Brain pericyte (primary cell): Measurements from ENCODE around the gene PSRC1.

ENCODE experiments used
- DNase-seq: peaks from one replicate; pipeline ENCODE4 v3.0.0-alpha.2; 2012; ENCODE audit warnings: low read depth, low spot score

Gene PSRC1

DNA sequence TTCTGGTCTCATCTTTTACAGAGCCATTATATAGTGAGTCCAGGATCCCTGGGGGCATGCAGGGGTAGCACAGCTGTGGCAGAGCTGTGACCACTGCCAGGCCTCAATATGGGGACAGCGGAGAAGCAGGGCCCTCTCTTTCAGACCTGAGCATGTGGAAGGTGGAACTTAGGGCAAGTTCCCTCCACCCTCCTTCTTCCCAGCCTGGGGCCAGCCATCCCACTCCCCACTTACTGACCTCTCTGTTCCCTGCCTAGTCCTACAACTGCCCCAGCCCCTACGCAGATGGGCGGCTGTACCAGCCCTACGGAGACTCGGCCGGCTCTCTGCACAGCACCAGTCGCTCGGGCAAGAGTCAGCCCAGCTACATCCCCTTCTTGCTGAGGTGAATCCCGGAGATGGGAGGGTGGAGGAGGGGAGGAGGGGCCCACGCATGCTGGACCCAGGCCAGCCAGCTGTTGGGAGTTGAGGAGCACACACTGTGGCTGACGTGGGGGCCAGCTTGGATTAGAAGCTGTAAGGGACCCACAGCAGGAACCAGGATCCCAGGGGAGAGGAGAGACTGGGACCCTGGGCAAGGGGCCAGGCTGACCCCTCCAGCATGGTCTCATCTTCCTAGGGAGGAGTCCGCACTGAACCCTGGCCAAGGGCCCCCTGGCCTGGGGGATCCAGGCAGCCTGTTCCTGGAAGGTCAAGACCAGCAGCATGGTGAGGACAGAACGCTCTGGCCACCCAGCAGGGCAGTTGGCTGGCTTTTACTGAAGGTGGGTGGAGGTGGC, 10.7 kb downstream of the PSRC1 start:
- DNase-seq = no peak

DNA sequence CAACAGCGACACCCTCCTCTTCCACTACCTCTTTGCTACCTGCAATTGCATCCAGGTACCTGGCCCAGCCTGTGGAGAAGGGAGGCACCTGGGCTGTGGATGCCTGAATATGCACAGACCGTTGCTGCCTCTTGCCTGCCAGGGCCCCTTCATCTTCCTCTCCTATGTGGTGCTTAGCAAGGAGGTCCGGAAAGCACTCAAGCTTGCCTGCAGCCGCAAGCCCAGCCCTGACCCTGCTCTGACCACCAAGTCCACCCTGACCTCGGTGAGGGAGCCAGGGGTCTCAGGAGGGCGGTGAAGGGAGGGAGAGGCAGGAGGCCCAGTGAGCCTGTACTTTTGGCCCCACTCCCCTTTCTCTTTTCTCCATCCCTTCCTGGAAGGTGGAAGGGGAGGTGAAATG, 11.5 kb downstream of the PSRC1 start:
- no peak for DNase-seq

DNA sequence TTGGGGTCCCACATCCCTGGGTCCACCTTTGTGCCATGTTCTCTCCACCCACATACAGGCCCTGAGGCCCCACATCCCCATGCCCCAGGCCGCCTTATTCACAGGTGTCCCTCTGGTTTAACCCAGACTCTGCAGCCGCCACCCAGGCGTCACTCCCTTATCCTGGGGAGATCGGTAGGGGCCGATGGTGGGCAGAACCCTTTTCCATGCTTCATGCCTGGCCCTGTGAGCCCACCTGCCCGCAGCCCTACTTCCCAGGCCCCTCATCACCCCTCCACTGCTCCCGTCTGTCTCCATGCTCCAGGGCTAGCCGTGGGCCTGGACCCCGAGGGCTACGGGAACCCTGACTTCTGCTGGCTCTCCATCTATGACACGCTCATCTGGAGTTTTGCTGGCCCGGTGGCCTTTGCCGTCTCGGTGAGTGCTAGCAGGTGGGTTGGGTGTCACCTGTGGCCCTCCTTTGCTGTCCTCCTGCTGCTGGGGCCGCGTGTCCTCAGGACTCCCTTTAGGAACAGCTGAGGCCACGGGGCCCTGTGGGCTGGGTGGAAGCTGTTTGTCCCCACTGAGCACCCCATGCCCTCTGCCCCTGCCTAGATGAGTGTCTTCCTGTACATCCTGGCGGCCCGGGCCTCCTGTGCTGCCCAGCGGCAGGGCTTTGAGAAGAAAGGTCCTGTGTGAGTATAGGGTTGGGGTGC, 12.2 kb downstream of the PSRC1 start:
- no peak for DNase-seq

DNA sequence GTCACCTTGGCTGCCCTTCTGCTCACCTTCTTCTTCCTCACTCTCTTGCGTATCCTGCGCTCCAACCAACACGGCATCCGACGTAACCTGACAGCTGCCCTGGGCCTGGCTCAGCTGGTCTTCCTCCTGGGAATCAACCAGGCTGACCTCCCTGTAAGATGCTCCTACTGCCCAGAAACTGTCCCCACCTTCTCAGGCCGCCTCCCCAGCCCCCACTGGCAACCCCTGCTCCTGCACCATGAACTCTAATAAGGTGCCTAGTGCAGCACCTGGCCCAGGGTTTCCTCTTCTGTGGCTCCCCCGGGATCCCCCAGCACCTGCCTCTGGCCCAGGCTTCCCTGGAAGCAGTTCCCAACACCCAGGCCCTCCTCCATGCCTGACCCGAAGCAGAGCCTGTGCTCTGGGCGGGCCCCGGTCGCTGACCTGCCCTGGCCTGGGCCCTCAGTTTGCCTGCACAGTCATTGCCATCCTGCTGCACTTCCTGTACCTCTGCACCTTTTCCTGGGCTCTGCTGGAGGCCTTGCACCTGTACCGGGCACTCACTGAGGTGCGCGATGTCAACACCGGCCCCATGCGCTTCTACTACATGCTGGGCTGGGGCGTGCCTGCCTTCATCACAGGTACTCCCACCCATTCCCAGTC, 12.8 kb downstream of the PSRC1 start:
- DNase-seq = no peak

DNA sequence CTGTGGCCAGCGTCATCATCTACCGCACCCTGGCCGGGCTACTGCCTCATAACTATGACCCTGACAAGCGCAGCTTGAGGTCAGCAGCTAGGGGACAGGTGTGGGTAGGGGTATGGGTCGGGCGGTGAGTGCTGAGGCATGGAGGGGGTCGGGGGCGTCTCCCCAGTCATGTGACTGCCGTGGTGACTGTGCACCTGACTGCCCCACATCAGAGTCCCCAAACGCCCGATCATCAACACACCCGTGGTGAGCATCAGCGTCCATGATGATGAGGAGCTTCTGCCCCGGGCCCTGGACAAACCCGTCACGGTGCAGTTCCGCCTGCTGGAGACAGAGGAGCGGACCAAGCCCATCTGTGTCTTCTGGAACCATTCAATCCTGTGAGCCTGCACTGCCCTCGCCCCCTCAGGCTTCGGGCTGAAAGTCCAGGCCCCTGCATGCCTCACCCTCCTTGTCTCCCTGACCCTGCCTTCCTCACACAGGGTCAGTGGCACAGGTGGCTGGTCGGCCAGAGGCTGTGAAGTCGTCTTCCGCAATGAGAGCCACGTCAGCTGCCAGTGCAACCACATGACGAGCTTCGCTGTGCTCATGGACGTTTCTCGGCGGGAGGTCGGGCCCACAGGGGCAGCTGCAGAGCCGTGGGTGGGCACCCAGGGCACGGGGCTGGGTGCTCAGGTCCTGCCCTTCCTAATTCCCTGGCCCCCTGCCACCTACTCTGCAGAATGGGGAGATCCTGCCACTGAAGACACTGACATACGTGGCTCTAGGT, 13.5 kb downstream of the PSRC1 start:
- DNase-seq = no peak

DNA sequence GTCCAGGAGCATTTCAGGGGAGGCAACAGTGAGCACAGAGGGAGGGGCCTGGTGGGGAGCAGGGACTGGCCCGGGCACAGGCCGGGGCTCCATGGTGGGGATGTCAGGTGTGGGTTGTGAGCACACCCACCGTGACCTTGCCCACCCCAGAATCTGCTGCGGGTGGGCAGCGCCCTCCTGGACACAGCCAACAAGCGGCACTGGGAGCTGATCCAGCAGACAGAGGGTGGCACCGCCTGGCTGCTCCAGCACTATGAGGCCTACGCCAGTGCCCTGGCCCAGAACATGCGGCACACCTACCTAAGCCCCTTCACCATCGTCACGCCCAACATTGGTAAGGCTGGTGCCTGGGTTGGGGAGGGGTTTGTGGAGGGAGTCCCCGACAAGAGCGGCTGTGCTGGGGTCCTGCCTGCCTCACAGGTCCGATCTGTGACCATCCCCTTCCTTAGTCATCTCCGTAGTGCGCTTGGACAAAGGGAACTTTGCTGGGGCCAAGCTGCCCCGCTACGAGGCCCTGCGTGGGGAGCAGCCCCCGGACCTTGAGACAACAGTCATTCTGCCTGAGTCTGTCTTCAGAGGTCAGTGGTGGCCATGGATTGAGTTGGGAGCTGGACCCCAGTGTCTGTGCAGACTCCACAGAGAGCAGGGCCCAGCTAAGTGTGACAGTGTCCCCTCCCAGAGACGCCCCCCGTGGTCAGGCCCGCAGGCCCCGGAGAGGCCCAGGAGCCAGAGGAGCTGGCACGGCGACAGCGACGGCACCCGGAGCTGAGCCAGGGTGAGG, 14.3 kb downstream of the PSRC1 start:
- no peak for DNase-seq

DNA sequence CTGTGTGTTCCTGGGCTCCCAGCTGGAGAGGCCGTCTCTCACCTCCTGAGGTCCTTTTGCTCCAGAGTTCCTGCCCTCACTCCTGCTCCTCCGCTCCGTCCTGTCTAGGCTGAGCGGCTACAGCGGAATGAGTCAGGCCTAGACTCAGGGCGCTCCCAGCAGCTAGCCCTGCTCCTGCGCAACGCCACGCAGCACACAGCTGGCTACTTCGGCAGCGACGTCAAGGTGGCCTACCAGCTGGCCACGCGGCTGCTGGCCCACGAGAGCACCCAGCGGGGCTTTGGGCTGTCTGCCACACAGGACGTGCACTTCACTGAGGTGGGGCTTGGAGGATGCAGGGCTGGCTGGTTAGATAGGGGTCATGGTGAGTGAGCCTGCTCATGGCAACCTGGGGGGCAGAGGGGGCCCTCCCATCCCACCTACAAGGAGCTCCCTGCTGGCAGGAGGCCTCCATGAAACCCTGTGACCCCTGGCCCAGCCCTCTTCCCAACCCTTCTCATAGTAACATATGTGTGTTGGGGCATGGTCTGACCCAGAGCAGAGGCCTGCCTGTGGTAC, 15.1 kb downstream of the PSRC1 start:
- no peak for DNase-seq

DNA sequence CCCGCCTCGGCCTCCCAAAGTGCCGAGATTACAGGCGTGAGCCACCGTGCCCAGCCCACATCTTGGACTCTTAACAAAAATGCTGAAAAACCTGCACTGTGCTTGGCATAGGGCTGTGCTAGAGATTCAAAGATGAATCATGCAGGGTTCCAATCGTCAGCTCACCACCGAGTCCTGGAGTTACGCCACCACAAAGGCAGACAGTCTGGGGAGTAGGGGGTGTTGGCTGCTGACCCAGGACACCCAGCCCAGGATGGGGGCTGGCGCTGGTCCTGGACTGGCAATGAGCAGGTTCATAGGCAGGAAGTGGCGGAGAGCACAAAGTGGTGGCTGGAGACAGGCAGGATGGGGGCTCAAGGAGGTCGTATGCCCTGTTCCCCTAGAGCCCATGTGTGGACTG, 16.0 kb downstream of the PSRC1 start:
- DNase-seq = no peak

DNA sequence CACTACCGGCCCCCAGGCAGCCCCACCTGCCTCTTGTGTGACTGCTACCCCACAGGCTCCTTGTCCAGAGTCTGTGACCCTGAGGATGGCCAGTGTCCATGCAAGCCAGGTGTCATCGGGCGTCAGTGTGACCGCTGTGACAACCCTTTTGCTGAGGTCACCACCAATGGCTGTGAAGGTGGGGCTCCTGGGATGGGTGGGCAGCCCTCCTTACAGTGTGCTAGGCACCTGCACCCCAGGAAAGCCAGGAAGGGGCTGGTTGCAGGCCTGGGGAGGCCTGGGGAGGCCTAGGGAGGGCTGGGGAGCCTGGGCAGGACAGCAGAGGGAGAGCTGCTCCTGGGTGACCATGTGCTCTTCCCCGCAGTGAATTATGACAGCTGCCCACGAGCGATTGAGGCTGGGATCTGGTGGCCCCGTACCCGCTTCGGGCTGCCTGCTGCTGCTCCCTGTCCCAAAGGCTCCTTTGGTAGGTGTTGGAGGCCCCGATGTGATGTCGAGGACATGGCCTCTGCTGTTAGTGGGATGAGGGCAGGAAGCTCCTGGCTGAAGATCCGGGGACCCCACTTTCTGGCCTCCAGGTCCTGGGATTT, 17.1 kb downstream of the PSRC1 start:
- no peak for DNase-seq

DNA sequence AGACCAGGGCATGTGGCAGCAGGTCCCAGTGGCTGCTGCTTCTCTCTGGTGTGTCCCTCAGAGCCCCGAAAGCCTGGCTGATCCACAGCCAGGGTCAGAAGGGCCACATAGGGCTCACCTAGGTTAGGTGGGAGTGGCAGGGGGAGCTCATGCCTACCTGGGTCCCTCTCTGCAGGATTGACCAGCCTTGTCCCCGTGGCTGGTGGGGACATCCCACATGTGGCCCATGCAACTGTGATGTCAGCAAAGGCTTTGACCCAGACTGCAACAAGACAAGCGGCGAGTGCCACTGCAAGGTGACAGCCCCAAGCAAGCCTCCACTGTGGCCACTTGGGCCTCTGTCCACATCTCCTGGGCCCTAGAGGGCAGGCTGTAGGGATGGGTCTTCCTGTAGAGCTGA, 17.9 kb downstream of the PSRC1 start:
- DNase-seq = no peak

DNA sequence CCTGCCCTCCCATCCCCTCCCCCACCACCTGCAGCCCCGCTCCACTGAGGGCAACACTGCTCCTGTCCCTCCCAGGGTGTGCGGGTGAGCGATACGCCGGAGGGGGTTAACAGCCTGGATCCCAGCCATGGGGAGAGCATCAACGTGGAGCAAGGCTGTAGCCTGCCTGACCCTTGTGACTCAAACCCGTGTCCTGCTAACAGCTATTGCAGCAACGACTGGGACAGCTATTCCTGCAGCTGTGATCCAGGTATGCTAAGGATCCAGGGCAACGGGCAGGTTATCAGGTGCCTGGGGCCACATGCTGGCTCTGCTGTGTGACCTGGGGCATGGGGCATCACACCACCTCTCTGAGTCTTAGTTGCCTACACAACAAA, 18.6 kb downstream of the PSRC1 start:
- no peak for DNase-seq

DNA sequence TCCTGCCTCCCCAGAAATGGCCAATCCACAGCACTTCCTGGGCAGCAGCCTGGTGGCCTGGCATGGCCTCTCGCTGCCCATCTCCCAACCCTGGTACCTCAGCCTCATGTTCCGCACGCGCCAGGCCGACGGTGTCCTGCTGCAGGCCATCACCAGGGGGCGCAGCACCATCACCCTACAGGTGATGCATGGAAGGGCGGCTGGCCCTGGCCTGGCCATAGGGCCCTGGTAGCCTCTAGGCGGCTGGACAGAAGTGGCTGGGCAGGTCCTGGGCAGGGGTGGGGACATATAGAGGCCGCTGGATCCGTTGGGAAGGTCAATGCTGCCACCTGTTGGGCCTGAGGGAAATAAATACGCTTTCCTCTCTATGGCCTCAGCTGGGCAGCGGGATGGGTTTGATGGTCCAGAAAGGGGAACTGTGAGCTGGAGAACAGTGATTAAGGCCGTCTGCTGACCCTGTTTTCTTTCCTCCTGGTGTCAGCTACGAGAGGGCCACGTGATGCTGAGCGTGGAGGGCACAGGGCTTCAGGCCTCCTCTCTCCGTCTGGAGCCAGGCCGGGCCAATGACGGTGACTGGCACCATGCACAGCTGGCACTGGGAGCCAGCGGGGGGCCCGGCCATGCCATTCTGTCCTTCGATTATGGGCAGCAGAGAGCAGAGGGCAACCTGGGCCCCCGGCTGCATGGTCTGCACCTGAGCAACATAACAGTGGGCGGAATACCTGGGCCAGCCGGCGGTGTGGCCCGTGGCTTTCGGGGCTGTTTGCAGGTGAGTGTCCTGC, 19.2 kb downstream of the PSRC1 start:
- DNase-seq = no peak

DNA sequence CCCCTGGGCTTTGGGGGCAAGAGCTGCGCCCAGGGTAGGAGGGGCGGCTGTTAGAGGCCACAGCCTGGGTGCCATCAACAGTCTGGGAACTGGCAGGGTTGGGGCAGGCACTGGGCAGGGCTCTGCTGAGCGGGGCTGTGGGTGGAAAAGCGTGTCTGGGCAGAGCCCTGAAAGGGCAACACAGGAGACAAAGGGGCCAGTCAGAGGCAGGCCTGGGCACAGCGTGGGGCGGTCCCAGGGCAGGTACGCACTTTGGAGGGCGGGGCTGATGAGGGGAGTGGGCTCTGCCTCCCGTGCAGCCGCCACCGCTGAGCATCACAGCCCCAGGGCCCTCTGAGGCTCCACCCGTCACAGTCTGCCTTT, 19.7 kb downstream of the PSRC1 start:
- no peak for DNase-seq

DNA sequence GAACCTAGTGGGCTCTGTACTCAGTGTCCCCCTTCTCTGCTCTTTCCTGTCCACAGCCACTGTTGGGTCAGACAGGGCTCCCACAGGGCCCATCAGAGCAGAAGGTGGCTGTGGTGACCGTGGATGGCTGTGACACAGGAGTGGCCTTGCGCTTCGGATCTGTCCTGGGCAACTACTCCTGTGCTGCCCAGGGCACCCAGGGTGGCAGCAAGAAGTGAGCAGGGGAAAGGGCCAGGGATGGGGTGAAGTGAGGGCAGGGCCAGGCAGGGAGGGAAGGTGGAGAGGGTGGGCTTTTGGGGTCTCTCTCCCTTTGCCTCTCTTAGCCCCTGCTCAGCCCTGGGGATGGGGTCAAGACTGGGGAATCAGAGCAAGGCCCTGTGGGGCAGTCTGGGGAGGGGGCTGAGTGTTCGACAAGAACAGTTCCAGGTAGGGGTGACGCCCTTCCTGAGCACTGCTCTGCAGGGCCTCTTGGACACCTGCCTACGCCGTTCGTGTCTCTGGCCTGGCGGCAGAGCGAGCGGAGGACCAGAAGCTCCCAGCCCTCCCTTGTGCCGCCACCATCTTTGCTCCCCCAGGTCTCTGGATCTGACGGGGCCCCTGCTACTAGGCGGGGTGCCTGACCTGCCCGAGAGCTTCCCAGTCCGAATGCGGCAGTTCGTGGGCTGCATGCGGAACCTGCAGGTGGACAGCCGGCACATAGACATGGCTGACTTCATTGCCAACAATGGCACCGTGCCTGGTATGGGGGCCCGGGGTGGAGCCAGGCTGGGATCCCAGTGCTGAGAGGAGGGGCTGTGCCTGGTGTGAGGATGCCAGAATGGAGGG, 20.5 kb downstream of the PSRC1 start:
- no peak for DNase-seq

DNA sequence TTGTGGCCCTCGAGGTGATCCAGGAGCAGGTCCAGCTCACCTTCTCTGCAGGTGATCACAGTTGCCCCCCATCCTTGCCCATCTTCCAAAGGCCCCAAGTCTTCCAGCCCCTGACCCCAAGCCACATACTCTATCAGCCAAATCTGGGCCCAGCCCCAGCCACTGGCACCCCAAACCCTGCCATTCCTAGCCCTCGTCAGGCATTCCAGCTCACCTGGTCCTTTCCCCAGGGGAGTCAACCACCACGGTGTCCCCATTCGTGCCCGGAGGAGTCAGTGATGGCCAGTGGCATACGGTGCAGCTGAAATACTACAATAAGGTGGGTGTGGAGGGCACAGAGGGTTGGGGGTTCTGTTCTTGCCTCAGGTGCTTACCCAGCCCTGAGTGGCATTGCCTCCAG, 21.4 kb downstream of the PSRC1 start:
- no peak for DNase-seq

DNA sequence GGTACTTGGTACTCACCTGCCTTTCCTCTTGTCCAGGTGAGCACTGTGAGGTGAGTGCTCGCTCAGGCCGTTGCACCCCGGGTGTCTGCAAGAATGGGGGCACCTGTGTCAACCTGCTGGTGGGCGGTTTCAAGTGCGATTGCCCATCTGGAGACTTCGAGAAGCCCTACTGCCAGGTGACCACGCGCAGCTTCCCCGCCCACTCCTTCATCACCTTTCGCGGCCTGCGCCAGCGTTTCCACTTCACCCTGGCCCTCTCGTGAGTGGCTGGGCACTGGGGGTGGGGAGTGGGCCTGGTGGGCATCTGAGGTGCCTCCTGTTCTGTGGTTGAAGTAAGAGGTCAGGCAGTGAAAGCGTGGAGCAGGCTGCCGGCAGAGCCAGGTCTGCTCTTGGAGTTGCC, 21.9 kb downstream of the PSRC1 start:
- DNase-seq = no peak

DNA sequence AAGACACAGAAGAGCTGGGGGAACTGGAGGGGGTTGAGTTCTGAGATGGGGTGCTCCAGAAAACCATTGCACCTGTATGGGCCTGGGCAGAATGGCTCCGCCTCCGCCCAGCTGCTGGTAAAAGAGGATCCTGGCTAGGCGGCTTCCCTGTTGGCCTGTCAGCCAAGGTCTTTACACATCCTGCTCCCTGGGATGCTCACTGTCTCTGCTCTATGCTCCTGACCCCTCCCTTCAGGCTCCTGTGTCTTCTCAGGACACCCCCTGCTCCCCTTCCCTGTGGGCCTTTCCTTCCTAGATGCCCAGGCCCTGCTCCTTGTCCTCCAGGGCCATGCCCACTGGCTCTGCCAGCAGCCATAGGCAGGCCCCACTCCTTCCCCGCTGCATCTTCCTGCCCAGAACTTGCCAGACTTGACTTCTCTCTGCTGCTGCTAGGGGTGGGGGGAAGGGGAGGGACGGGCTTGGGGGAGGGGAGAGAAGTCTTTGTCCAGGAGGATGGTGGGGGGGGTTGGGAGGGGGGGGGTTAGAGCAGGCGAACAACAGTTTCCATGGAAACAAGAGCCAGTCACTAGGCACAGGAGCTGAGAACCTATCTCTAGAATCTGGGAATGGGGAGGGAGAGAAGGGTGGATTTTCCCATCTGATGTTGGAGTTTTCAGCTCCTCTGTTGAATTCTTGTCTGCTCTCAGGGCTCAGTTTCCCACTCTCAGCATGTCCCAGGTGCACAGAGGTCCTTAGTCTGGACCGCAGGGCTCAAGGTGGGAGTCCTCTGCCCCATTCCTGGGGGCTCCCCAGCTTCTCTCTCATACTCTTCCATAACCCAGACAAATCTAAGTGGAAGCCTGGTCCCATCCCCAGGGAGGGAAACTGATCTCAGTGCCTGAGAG, 23.0 kb downstream of the PSRC1 start:
- no peak for DNase-seq
